Measurements from ENCODE around the gene UGT1A3.
"Not testable (repeated sequence)": the region's sequence is repeated elsewhere in the genome, so short reads cannot be mapped to it uniquely, and the experiment has no call there.

The UGT1A3 gene

DNA sequence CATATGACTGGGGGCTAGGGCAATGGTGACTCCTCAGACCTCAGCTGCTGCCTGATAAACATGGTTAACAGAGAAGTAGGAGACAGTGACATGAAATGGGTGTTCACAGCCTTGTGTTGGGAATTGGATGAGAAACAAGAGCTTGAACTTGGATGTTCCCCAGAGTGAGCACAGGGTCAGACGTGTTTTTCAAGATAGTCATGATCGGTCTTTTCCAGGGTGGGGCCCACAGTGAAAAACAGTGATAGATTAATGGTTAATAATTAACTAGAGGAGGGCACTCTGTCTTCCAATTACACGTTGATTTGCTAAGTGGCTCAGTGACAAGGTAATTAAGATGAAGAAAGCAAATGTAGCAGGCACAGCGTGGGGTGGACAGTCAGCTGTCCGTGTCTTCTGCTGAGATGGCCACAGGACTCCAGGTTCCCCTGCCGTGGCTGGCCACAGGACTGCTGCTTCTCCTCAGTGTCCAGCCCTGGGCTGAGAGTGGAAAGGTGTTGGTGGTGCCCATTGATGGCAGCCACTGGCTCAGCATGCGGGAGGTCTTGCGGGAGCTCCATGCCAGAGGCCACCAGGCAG lies at the start of gene UGT1A3:
UGT1A3 (plus strand) TSS at position 320 of the 579 bp plus-strand sequence; CDS start at position 405, 85 bp downstream.
- DNase-seq: no peak

DNA sequence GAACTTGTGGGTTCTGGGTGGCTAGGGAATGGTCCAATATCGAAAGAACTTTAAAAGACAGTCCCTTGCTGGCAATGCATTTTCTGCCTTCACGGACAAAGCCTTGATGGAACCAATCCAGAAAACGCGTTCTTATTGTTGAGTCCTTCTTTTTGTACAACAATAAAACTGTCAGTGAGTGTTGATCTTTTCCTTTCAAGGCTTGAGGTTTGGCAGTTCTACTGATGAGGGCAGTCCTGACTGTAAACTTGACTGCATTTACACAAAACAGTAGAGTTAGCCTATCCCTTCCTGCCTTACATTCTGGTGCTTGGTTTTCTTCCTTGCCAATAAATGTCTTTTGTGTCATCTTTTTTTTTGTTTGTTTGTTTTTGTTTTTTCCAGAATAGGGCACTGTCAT lies 49.6 kb upstream of the UGT1A3 start:
- no peak for DNase-seq

DNA sequence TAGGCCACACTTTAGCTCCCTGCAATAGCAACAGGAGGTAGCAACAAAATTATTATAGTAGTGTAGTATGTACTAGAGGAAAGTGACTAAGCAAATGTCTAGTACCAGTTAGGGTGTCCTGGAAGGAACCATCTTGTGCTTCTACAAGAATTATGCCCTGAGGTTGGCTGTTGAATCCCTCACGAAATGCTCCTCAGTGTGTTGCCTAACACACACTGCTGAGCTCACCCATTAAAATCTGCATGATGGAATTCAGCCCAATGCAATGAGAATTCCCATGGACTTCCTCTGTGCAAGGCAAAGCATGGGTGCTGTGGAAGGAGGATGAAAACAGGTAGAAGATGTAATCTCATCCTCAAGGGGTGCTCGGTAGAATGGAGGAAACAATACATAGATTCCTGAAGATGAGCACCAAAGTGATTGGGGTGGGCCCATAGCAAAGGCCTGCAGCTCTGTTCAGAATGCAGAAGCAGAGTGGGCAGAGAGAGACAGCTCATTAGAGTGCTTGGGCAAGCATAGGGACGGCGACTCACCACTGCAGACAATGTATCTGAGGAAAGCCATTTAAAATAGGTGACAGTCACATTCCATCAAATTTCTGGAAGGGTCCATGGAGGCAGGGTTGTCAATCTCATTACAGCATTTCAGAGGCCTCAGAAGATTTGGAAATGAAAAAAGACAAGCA lies 48.3 kb upstream of the UGT1A3 start:
- no peak for DNase-seq

DNA sequence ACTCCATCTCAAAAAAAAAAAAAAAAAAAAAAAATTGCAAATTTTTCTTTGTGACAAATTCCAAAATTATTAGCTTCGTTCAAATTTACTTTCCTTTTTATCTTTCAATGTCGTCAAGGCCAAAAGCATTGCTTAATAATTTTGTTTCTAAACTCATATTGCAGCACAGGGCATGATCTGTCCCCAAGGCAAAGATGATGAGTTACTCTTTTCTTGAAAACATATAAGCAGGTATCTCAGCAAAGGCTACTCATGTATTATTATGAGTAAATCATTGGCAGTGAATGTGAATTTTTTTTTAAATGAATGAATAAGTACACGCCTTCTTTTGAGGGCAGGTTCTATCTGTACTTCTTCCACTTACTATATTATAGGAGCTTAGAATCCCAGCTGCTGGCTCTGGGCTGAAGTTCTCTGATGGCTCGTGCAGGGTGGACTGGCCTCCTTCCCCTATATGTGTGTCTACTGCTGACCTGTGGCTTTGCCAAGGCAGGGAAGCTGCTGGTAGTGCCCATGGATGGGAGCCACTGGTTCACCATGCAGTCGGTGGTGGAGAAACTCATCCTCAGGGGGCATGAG lies 47.2 kb upstream of the UGT1A3 start, which contains the start of gene UGT1A7:
UGT1A7 (plus strand) TSS at position 381 of the 579 bp plus-strand sequence; CDS start at position 418, 37 bp downstream.
- DNase-seq: no peak

GRCh38 chr2:233684640-233685039 lies 44.2 kb upstream of the UGT1A3 start:
- DNase-seq: no peak

- no peak for DNase-seq
Measured at GRCh38 chr2:233686928-233687327, 41.9 kb upstream of the UGT1A3 start.

- DNase-seq: no peak
Measured at GRCh38 chr2:233688341-233688740, 40.5 kb upstream of the UGT1A3 start.

DNA sequence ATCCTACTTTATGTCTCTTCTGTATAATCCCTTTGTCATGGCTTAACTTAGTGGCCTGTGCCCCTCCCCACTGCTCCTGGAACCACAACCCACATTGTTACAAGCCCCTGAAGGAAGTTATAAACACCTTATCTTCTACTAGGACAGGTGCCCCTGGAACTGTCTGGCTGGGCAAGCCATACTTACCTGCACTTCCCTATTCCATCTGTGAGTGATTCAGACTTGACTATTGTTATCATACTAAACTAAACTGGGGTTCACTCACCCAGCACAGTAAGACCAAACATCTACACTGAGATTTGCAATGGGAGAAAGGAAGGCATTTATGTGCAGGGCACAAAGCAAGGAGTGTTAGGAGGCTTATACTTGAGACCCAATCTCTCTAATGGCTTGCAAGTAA lies 39.8 kb upstream of the UGT1A3 start:
- DNase-seq: no peak

DNA sequence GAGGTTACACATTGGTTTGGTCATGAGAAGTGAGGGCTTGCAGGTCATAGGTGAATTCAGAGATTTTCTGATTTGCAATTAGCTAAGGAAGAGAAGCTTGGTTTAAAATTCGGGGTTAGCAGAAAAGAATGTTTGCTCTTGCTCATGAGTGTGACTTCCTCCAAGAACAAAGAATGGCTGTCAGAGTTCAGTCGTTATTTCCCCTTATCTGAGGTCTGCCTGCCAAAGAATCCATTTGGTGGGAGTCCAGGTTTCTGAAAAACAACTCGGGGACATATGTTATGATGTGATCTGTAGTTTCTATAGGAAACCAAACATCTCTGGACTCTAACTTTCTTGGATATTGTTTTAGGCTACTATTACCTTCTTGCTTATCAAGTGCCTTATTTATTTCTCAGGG lies 39.3 kb upstream of the UGT1A3 start:
- DNase-seq: no peak

- no peak for DNase-seq
Measured at GRCh38 chr2:233690444-233690843, 38.4 kb upstream of the UGT1A3 start.

GRCh38 chr2:233691443-233692433 lies 37.1 kb upstream of the UGT1A3 start:
- DNase-seq: no peak

DNA sequence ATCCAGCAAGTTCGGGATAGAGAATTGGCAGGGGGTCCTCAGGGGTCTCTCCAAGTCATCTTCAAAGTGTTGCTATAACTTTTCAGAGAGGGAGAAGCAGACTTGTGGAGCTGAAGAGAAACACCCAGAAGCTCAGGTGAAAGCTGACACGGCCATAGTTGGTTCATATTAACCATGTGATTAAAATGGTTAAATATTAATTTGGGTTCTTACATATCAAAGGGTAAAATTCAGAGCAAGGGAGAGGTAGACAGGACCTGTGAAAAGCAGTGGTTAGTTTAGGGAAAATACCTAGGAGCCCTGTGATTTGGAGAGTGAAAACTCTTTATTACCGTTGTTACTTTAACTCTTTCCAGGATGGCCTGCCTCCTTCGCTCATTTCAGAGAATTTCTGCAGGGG lies 36.2 kb upstream of the UGT1A3 start, which contains the start of gene UGT1A6:
UGT1A6 (plus strand) TSS at position 243 of the 400 bp plus-strand sequence; CDS start at position 358, 115 bp downstream.
- no peak for DNase-seq

DNA sequence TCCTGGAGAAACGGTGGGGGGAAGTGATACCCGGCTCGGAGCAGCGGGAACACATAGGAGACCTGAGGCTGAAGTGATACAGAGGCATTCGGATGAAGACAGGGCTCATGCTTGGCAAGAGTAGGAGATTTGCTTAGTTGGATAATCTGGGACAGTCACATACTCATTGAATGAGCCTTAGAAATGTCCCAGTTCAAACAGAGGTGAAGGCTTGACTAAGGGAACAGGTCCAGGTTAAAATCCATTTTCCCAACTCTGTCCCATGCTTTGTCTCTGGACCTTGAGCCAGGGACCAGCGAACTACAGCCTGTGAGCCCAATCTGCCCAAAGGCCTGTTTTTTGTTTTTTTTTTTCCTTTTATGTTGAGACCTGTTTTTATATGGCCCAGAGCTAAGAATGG lies 34.9 kb upstream of the UGT1A3 start:
- no peak for DNase-seq

DNA sequence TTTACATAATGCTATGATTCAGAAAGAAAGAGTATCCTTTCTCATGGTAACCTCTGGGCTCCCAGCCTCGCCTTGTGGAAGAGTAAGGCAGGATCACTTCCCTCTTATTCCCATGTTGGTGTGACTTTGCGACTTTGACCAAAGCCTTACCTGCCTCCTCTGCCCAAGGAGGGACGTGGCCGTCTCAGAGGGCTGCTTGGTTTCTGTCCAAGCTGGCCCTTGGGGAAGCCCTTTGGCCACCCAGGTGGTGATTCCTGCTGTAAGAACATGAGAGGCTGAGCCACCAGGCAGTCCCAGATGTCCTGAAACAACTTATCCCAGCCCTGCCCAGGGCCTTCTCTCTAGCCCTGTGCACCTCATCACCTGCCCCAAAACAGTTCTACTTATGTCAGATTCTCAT lies 30.1 kb upstream of the UGT1A3 start:
- no peak for DNase-seq

- no peak for DNase-seq
Measured at GRCh38 chr2:233699424-233700027, 29.3 kb upstream of the UGT1A3 start.

DNA sequence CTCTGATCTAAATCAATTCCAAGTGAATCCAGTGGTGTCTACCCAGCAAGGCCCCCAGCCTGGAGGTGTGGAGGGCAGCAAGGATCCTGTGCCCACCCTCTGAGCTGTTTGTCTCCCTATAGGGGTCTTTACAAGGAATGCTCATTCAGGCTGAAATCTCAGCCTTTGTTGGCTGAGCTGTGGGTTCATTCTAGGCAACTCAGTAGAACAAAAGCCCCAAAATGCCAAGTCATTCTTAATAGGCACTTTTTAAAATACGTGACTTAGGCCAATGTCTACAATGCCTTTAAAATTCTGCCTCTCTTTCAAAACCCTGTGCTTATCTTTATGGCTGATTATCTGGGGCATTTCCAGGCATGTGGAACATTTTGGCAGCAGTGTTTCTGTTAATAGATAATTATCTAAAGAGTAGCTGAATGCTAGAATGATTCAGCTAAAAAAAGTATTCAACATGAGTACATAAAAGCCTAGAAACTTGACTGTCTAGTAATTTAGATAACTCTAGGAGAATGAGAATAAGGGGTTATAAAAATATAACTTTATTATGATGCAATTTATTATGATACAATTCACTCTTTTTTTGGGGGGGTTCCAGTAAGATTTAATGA lies 28.7 kb upstream of the UGT1A3 start:
- DNase-seq: no peak

GRCh38 chr2:233700842-233701241 lies 28.0 kb upstream of the UGT1A3 start:
- DNase-seq: not testable (repeated sequence)

DNA sequence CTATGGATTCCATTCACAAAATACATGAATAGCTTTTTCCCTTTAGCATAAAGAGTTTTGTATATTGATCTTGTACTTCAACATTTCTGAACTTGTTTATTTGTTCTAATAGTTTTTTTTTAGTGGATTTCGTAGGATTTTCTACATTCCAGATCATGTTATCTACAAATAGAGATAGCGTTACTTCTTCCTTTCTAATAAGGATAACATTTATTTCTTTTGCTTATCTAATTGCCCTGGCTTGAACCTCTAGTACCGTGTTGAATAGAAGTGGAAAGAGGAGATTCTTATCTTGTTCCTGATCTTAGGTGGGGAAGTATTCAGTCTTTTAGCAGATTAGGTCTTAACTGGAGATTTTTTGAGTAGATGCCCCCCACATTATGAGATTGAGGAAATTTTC lies 26.6 kb upstream of the UGT1A3 start:
- no peak for DNase-seq

DNA sequence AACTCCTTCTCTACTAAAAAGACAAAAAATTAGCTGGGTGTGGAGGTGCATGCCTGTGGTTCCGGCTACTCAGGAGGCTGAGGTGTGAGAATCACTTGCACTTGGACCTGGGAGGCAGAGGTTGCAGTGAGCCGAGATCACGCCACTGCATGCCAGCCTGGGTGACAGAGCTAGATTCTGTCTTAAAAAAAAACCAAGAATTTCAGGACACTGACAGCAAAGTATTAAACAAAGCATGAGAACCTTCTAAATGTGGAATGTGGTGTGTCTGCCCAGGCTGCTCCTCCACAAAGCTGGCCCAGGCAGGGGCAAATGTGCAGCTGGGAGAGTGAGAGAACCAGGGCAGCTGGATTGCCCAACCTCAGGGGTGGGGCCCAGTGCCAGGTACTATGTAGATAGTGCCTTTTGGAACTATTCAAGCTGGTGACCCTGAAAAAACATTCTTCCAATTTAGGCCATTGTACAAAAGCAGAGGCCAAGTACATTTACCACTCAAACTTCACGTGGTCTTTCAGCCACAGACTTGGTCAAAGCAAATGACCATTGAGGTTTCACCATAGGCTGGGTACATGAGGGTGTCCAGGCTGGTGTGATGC lies 22.8 kb upstream of the UGT1A3 start:
- DNase-seq: no peak

DNA sequence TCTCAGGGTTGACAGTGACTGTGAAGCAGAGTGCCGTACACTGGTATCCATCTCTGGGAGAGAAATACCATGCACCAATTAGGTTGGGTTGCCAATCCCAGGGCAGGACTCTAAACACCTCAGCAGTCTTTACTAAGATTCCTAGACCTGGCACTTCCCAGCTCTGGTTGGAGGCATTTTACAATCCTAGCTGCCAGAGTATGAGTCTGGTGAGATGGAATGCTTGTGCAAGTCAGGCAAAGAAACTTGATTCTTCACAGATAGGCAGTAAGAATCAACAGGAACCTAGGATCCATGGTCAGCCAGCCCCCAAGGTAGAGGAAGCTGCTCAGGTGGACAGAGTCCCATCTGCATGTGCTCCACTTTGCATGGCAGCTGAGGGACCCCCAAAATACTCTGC lies 22.1 kb upstream of the UGT1A3 start:
- no peak for DNase-seq

GRCh38 chr2:233707940-233708644 lies 20.8 kb upstream of the UGT1A3 start:
- no peak for DNase-seq
